HG03103 (cell line): ENCODE measurements around the gene KLHL22.
"Not testable (repeated sequence)": the region's sequence is repeated elsewhere in the genome, so short reads cannot be mapped to it uniquely, and the experiment has no call there.

Experiments used
- ATAC-seq: cut with Tn5 transposase; IDR thresholded peaks from one replicate; pipeline ENCODE4 v1.9.1; 2021; ENCODE audit warnings: low read depth; ENCODE audit not compliant: unreplicated experiment

Gene KLHL22

DNA sequence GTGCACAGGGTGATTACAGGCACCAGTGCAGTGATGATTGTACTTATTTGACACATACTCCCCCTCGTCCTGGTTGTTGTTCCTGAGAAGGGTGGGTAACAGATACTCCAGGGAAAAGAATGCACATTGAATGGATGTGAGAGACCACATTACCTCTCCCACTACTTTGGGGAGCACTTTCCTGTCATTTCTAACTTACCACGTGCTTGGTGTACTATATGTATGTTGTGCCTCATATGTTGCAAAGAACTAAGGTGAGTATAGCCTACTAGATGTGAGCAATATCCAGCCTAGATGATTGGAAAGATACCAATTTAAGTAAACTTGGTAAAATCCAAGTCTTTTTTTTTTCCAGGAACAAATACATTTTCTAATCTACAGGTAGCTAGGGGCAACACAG, 43.7 kb downstream of the KLHL22 start:
- no peak for ATAC-seq

DNA sequence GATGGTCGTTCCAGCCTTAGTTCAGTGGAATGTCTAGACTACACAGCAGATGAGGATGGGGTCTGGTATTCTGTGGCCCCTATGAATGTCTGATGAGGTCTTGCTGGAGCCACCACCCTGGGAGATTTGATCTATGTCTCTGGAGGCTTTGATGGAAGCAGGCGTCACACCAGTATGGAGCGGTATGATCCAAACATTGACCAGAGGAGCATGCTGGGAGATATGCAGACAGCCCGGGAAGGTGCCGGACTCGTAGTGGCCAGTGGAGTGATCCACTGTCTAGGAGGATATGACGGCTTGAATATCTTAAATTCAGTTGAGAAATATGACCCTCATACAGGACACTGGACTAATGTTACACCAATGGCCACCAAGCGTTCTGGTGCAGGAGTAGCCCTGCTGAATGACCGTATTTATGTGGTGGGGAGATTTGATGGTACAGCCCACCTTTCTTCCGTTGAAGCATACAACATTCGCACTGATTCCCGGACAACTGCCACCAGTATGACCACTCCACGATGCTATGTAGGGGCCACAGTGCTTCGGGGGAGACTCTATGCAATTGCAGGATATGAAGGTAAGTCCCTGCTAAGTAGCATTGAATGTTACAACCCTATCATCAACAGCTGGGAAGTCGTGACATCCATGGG, 44.3 kb downstream of the KLHL22 start:
- not testable (repeated sequence) for ATAC-seq

DNA sequence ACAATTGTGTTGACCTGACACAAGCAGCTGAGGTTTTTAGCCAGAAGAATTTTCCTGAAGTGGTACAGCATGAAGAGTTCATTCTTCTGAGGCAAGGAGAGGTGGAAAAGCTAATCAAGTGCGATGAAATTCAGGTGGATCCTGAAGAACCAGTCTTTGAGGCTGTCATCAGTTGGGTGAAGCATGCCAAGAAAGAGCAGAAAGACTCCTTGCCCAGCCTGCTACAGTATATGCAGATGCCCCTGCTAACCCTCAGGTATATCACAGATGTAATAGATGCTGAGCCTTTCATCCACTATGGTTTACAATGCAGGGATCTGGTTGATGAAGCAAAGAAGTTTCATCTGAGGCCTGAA, 45.1 kb downstream of the KLHL22 start:
- no peak for ATAC-seq

DNA sequence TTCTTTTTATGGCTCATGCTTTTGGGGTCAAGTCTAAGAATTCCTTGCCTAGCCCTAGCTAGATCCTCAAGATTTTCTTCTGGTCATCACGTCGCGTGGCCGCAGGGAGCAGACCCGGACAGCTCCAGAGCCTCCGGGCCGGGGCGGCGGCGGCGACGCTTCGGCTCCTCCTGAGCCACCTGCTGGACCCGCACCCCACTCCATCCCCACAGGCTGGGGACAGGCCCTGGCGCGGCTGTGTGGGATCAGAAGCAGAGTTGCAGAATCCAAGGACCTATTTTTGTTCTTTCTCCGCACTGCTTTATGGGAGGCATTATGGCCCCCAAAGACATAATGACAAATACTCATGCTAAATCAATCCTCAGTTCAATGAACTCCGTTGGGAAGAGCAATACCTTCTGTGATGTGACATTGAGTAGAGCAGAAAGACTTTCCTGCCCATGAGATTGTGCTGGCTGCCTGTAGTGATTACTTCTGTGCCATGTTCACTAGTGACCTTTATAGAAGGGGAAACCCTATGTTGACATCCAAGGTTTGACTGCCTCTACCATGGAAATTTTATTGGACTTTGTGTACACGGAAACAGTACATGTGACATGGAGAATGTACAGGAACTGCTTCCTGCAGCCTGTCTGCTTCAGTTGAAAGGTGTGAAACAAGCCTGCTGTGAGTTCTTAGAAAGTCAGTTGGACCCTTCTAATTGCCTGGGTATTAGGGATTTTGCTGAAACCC, 45.6 kb downstream of the KLHL22 start:
- ATAC-seq: no peak

DNA sequence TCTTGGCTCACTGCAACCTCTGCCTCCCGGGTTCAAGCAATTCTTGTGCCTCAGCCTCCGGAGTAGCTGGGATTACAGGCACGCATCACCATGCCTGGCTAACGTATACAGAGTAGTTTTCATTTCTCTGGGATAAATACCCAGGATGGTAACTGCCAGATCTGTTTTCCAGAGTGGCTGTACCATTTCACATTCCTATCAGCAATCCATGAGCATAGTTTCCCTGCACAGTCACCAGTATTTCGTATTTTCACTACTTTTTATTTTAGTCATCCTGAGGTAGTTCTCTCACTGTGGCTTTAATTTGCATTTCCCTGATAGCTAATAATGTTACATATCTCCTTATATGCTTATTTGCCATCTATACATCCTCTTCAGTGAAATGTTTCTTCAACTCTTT, 47.0 kb downstream of the KLHL22 start:
- ATAC-seq: no peak

DNA sequence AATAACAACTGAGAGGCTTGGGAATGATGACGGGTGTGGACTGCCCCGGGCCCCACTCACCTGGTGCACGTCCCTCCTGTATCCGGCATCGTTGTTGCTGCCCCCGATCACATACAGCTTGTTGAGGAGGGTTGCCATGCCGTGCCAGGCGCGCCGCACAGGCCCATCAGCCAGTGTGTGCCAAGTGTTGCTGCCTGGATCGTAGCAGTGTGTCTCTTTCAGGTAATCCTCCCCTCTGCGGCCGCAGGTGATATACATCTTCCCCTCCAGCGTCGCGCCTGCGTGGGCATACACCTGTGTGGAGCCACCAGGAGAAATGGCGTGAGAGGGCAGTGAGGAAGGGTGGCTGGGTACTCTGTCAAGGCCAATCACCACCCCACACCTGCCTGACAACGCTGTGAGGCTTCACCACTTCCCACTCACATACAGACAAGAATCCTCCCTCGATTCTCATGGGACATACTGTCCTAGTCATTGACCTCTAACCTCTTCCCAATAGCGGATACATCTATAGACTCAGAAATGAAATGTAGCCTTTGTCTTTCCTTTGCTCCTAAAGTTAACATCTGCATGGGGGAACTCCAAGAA, 49.1 kb downstream of the KLHL22 start:
- ATAC-seq: no peak

DNA sequence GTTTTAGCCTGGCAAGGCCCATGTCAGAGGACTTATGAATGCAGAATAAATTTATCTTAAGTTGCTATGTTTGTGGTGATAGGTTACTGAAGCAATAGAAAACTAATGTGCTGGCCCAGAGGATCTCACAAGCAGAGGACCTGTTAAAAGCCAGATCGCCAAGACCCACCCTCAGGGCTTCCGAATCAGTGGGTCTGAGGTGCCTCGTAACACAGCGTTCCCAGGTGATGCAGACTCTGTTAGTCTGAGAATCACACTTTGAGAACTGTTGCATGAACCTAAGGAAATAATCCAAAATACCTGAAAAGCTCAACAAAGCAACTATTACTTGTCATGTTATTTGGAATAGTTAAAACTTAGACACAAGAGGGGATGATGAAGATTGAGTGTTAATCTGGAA, 51.3 kb downstream of the KLHL22 start:
- ATAC-seq: no peak

DNA sequence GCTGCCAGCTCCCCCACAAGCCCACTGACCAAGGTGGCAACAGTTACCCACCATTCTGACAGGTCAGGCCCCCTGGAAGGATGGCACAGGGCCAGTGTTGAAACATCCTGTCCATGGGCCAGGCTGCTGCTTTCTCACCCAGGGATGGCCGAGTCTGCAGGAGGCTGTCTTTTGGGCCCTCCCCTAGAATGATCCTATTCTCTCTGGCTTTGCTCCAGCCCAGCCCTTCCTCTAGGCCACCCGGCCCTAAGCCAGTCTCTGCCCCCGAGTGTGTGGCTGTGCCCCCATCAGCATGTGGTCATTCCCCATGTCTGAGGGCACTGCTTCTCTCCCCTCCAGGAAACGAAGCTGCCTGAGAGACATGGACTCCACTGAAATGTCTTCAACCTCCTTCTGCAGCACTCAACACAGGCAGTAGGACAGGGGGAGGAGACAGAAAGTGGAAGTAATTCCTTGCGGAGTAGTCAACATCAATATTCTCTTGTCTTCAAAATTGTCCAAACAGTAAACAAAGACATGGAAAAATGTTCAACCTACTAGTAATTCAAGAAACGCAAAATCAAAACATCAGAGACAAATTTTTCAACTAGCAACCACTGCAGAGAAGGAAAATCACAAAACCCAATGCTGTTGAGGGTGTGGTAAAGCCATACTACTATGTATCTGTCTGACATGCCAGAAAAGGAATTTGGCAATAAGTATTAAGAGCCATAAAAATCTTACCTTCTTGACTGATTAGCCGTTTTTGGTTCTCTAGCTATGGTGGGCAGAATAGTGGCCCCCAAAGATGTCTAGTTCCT, 52.9 kb downstream of the KLHL22 start:
- ATAC-seq: no peak

DNA sequence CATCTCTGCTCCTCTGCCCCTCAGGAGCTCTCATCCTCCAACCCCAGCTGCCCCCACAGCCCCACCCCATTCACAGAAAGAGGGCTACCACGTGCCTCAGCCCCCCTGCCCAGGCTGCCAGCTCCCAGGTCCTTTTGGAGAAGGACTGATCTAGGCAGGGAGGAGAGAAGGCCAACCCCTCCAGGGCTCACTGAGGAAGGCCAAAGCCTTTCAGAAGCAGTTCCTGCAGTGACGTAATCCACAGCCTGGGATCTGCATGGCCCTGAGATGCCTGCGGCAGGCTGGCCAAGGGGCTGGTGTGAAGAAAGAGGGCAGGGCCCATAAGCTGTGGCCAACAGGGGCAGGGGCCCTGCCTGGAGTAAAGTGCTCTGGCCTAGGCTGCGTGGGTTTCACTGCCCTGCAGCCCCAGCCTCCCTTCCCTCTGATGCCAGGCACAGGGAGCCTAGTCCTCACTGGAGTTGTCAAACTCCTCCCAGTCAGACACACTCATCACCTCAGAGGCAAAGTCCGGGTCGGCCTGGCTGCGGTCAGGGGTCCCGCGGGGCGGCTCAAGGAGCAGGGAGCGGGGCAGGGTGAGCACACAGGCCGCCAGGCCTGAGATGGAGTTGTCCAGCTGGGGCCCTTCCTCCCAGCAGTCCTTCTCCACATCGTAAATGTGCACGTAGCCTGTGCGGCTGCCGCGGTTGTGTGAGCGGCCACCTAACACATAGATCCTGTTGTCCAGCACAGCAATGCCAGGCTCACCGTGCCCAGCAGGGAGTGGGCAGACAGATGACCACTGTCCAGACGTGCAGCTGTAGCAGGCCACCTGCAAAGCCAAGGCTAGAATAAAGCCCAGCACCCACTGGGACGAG, 53.7 kb downstream of the KLHL22 start:
- no peak for ATAC-seq

DNA sequence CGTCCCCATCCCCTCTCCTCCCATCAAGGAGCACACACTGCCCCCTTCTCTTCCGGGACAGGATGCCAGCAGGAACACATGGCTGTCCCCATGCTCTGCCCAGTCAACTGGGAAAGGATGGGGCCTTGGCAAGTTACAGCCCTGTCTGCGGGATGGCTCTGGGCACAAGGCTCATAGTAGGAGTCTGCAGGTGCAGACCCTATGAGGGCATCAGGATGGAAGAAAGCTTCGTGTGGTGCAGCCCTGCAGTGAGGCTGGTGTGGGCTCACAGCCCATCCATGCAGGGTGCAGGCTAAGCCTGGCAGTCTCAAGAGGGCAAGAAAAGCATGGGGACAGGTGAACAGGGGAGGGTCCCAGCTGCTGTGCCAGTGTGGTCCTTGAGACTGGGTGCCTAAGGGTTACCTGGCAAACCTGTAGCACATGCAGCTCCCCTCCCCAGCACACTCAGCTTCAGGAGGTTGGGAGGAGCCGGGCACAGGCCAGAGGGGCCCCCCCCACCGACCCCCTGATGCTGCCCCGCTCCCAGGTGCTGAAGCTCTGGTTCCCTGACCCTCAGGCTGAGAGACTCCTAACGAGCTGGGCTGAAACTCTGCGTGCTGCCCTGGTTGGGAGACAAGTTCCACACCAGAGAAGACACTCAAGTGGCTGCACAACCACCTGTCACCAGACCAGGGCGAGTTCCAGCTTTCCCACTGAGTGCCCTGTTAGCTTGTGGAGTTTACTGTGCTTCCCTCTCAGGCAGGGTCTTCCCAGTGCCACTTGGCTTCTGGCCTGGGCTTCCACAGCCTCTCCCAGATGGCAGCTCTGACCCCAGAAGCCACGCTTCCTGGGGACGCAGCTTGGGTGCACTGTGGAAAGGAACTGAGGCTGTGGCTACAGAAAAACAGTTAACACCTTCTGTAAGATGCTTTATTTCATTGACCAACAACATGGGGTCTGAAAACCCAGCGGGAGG, 54.7 kb downstream of the KLHL22 start:
- no peak for ATAC-seq

DNA sequence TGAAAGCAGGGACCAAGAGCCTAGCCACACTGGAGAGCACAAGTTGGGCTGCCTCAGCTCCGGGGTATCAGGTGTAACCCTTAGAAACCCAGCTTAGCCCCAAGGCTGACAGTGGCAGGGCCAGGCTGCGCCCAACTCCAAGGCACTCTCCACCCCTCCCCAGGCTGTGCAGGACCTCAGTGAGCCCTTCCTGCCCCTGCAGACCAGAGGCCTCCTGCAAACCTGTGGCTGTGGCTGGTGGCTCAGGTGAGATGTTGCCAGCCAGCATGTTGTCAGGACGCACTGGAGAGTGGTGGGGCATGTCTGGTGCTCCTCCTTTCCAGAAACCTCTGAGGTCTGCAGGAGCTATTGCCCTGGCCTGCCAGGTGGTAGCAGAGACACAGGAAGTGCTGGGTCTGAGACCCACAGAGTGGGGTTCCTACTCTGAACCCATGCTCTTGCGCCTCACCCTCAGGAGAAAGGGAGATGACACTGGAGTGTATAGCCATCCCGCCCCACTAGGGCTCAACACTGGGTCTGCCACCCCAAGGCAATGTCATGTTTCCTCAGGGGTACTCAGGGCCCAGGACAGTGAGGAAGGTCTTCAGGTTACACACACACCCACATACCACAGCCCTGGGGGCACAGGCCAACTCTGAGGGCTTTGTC, 55.5 kb downstream of the KLHL22 start:
- ATAC-seq: no peak

DNA sequence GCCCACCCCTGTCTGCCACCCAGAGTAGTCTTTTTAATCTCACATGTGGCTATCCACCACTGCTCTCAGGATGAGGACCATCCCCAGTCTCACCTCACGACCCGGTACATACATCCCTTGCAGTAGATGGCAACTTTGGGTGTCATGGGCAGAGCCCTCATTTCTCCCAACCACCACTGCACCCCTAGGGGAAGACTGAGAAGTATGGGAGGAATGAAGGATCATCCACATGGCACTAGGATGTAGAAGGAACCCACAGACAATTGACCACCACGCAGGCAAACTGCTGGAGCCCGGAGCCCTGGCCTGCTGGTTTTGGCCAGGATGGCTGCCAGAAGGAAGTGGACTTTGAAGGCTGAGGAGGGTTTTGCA, 56.1 kb downstream of the KLHL22 start:
- no peak for ATAC-seq

DNA sequence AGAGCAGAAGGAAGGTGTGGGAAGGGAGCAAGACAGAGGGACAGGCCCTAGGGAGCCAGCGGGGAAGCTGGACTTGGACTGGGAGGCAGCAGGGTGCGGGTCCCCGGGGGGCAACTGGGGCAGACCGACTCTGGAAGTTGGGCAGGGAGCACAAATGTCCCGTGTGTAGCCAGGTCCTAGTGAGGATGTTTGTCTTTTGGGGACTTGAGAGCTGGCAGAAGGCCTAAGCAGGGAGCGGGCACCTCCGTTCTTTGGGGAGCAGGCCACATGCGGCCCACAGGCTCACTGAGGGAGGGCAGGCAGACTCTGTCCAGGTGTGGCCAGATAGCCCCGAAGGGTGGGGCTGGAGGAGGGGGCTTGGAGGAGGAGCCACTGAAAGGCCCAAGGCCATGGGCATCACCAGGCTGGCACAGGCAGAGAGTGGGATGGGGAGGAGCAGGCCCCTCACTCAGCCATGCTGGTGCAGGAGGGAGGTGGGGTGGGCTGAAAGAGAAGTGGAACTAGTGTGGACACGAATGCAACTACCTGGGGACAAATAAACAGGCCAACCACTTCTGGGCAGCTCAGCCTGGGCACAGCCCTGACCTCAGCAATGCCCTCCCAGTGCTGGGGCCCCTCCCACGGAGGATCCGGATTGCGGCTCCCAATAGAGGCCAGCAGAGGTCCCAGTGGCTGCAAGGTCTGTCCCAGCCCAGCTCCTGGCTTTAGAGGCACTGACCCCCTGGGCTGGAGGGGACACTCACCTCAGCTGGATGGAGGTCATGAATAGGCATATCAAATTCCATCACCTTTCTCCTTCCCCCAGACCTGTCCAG, 56.7 kb downstream of the KLHL22 start:
- ATAC-seq: no peak

DNA sequence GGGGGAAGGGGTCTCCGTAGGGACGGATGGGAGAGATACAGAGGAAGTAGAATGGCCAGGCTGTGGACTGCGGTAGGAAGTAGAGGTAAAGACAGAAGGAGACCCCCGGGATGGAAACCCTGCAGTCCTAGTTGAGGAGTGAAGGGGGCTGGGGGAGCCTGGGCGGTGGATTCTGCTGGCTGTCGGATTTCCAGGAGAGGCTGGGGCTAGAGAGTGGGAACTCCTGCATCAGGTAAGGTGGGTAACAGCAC, 57.2 kb downstream of the KLHL22 start:
- no peak for ATAC-seq

DNA sequence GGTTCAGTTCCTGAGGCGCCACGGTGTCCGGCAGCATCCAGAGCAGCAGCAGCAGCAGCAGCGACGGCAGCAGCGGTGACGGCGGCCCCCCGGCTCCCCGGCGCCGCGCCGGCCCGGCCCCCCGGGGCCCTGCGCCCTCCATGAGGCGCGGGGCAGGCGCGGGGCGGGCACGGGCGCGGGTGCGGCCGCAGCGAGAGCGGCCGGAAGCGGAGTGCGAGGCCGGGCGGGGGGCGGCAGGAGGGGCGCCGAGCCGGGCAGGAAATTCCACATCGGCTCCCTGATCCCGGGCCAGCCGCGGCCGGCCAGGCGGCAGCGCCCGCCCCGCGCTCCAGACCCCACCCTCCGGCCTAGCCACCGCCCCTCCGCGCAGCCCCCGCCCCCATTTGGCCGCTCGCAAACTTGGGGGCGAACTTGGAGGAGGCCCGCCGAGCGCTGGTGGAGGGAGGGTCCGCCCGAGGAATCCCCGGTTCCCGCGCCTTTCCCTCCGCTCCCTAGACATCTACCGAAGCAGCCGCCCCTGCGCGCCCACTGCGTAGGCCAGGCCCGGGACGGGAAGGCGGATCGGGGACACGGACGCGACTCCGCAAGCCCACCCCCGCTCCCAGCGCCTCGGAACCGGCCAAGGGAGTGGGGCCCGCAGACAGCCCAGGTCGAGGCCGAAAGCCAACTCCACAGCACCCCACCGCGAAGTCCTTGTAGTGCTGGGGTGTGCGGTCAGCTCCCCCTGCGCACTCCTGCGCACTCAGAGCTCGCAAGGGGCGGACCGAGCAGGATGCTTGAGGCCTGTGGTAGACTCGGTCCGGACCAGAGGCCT, 57.8 kb downstream of the KLHL22 start, which contains the start of gene SCARF2:
Gene SCARF2, minus strand, starts transcription at position 213 of the 814 bp plus-strand sequence. Its CDS starts 71 bp downstream, at position 142.
- ATAC-seq: no peak

DNA sequence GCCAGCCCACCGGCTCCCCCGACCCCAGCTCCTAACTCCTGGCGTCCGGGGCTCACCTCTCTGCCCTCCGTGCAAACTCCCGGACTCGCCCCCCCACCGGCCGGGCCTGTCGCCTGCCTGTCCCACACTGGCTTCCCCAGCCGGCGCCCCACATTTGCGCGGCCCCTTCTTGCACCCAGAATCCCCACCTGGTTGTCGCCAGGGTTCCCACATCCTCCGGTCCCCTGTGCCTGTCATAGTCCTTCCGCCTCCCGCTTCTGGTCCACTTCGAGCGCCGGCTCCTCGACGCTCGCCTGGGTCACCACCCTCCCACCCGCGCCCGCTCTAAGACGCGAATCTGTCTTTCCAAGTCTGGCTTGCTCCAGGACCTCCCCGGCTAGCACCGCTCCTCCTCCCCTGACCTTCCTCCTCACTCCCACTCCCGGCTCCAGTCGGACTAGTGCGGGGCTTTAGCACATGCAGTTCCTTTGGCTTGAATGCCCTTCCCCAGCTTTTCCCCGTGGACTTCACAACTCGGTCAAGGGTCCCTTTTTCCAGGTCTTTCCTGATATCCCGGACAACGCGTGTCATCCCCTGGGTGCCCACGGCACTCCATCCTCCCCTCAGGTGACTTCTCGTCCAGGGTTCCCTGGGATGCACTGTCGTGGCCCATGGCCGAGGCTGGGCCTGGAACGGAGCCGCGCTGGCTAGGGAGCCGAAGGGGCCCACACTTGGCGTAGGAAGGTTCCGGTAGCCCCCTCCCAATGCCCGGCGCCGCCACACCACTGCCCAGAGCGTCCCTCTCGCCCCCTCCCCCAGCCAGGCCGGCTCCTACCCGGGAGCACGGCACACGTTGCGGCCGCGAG, 58.6 kb downstream of the KLHL22 start:
- ATAC-seq: no peak
